Right lobe of liver (tissue), 6 donors: Measurements from ENCODE around the gene NCOA1. TPM values are rescaled to one million over a fixed set of nuclear protein-coding genes. Genes with fewer than 3 reads are reported as not detected.

ENCODE experiments used
- ATAC-seq, 4 donors: fragments of 200-7000 bp; cut with Tn5 transposase; one replicate each; pipeline ENCODE4 v1.9.1; 2020; ENCODE audit warnings: mild to moderate bottlenecking in 4 of 4, moderate library complexity in 4 of 4
- DNase-seq, 3 donors: peaks; one replicate each; pipeline ENCODE4 v3.0.0-alpha.2; 2020
- H3K27ac ChIP-seq, 3 donors: fragments of 200-600 bp; one replicate each; pipeline ENCODE4 v1.8.0; 2022
- H3K27me3 ChIP-seq, 2 donors: fragments of 200-600 bp; one replicate each; pipeline ENCODE4 v1.8.0; 2022
- H3K36me3 ChIP-seq, 4 donors: fragments of 200-600 bp; sonication (generic) in 1 of 4; one replicate each; pipeline versions ENCODE4 v1.5.1 to v1.8.0; 2017 to 2022; ENCODE audit warnings: control low read depth in 1 of 4
- H3K4me1 ChIP-seq, 4 donors: fragments of 200-600 bp; sonication (generic) in 1 of 4; one replicate each; pipeline versions ENCODE4 v1.5.1 to v1.8.0; 2017 to 2022; ENCODE audit warnings: control low read depth in 1 of 4
- H3K4me3 ChIP-seq, 3 donors: fragments of 200-600 bp; one replicate each; pipeline ENCODE4 v1.8.0; 2022
- H3K9me3 ChIP-seq, 4 donors: fragments of 200-600 bp; sonication (generic) in 1 of 4; one replicate each; pipeline versions ENCODE4 v1.5.1 to v1.8.0; 2017 to 2022; ENCODE audit warnings: control low read depth in 1 of 4
- CTCF ChIP-seq, 4 donors: fragments of 200-600 bp in 3 of 4; fragments of 450-650 bp in 1 of 4; IDR thresholded peaks; one replicate each; pipeline versions ENCODE4 v1.5.1 to v1.8.0; 2016 to 2022; ENCODE audit warnings: antibody characterized with exemption in 4 of 4, mild to moderate bottlenecking in 2 of 4
- POLR2A ChIP-seq: fragments of 450-650 bp; IDR thresholded peaks from one replicate; pipeline ENCODE4 v1.6.1; 2017; ENCODE audit warnings: antibody characterized with exemption, mild to moderate bottlenecking
- WGBS: methylation state at CpG from one replicate; pipeline ENCODE4 v1.1.6; 2018; ENCODE audit warnings: low coverage, low lambda C conversion rate; ENCODE audit not compliant: insufficient coverage; ENCODE audit errors: missing lambda C conversion rate; 5-methylcytosine and 5-hydroxymethylcytosine counted together
- intact Hi-C, 2 donors: fragments of 100-400 bp; cut with DNase I; formaldehyde crosslinking; loops; one replicate each; pipeline versions ENCODE4 v1.11.2 to v1.14.1; 2022
- total RNA-seq, 6 experiments: library from RNA; depleted of rRNA in 2 of 6; stranded (reverse); fragments of >200 nt in 2 of 6; fragmentation: NEBNext Ultra II Directional in 3 of 6; extraction: Animal tissue kit (Norgen Biotek cat#: 25700) in 3 of 6; gene quantifications; one replicate each; pipeline versions ENCODE4 v1.1.0 to v1.2.4, GENCODE V29; 2016 to 2023
- donor health status: DM: no; HTN: yes; CAD: no.
- donor health status: DM: no; HTN: no; CAD: no.
- donor health status: DM: no; HTN: no; CAD: no.
- donor health status: DM: no; HTN: yes; CAD: no.
- donor health status: DM: no; HTN: yes; CAD: no.

NCOA1 gene
- total RNA-seq, 6 experiments from 2014 or later = 13.5 to 18.9 (median 16.4) TPM

- ATAC-seq = no peak
- no peak for TF ChIP-seq CTCF (IDR thresholded peaks at IDR 0.05)
- TF ChIP-seq POLR2A = no peak
- intact Hi-C loops = no loop called here
- no peak for DNase-seq
- Histone ChIP-seq H3K27me3 (no peaks in the 10 kb centered on the region), H3K4me1 (no peaks in the 10 kb centered on the region), H3K36me3 (no peaks in the 10 kb centered on the region), H3K27ac (no peak overlapping the region), H3K9me3 (no peaks in the 10 kb centered on the region), H3K4me3 (no peak overlapping the region)
- 80% methylated on average over 1 of the region's 1 CpG for WGBS
These were observed 168.8 kb downstream of the NCOA1 start for GRCh38 chr2:24659862-24660261.

GRCh38 chr2:24667542-24667941, 176.5 kb downstream of the NCOA1 start:
- Histone ChIP-seq H3K4me3 (no peak overlapping the region), H3K27me3 (no peaks in the 10 kb centered on the region), H3K36me3 (peaks cover 0 to 3% (median 0%) of the 10 kb centered on the region in 4 donors), H3K4me1 (no peaks in the 10 kb centered on the region), H3K27ac (no peak overlapping the region), H3K9me3 (no peaks in the 10 kb centered on the region)
- ATAC-seq = no peak
- no peak for DNase-seq
- TF ChIP-seq CTCF (IDR thresholded peaks at IDR 0.05) (no peak), POLR2A (no peak)
- WGBS = 100% methylated on average over 1 of the region's 1 CpG
- intact Hi-C loops = no loop called here

GRCh38 chr2:24671230-24671629, 180.2 kb downstream of the NCOA1 start:
- DNase-seq = no peak
- Histone ChIP-seq H3K9me3 (no peaks in the 10 kb centered on the region), H3K4me1 (no peaks in the 10 kb centered on the region), H3K27ac (no peak overlapping the region), H3K4me3 (no peak overlapping the region), H3K27me3 (no peaks in the 10 kb centered on the region), H3K36me3 (peaks cover 0 to 3% (median 0%) of the 10 kb centered on the region in 4 donors)
- TF ChIP-seq POLR2A = no peak
- no peak for TF ChIP-seq CTCF (IDR thresholded peaks at IDR 0.05)
- 100% methylated on average over 1 of the region's 1 CpG for WGBS
- no peak for ATAC-seq
- intact Hi-C loops = no loop called here

GRCh38 chr2:24672589-24672988, 181.5 kb downstream of the NCOA1 start:
- no peaks in the 10 kb centered on the region for H3K9me3 ChIP-seq
- H3K27me3 ChIP-seq = no peaks in the 10 kb centered on the region
- no peaks in the 10 kb centered on the region for H3K4me1 ChIP-seq
- no peak overlapping the region for H3K27ac ChIP-seq
- DNase-seq (no peak), ATAC-seq (no peak)
- WGBS = 78% methylated on average over 3 of the region's 3 CpGs
- TF ChIP-seq POLR2A (no peak), CTCF (IDR thresholded peaks at IDR 0.05) (no peak)
- H3K4me3 ChIP-seq = no peak overlapping the region
- intact Hi-C loops = no loop called here
- peaks cover 0 to 3% (median 0%) of the 10 kb centered on the region in 4 donors for H3K36me3 ChIP-seq

GRCh38 chr2:24675338-24675737, 184.3 kb downstream of the NCOA1 start:
- no peak overlapping the region for H3K27ac ChIP-seq
- 94% methylated on average over 2 of the region's 7 CpGs for WGBS
- TF ChIP-seq CTCF (IDR thresholded peaks at IDR 0.05) (no peak), POLR2A (no peak)
- no peaks in the 10 kb centered on the region for H3K36me3 ChIP-seq
- no peak overlapping the region for H3K4me3 ChIP-seq
- DNase-seq (no peak), ATAC-seq (no peak)
- H3K9me3 ChIP-seq = no peaks in the 10 kb centered on the region
- no peaks in the 10 kb centered on the region for H3K27me3 ChIP-seq
- H3K4me1 ChIP-seq = no peaks in the 10 kb centered on the region
- intact Hi-C loops = no loop called here
